OCI-LY7 (cell line): Measurements from ENCODE around the gene CBFB. TPM values are rescaled to one million over a fixed set of nuclear protein-coding genes. Genes with fewer than 3 reads are reported as not detected.

Experiments used
- BruUV-seq: library from RNA; stranded (reverse); fragments of 400-500 nt; replicated peaks from 2 replicates; lab custom pipeline; 2021; lab: Mats Ljungman, UMichigan
- CTCF ChIA-PET: fragments of 300-600 bp; sonication (Branson Sonifier 250); formaldehyde crosslinking; loops from one replicate; lab custom pipeline; 2022; ENCODE audit warnings: antibody characterized with exemption; ENCODE audit not compliant: unreplicated experiment; lab: Charles Lee
- POLR2A ChIA-PET: fragments of 300-600 bp; sonication (Branson Sonifier 250); formaldehyde crosslinking; loops from one replicate; lab custom pipeline; 2022; ENCODE audit warnings: antibody characterized with exemption; lab: Charles Lee
- DNase-seq: peaks from one replicate; pipeline ENCODE4 v3.0.0-alpha.2; 2015; ENCODE audit warnings: low spot score
- H2AFZ ChIP-seq: fragments of 200-600 bp; sonication (generic), shearing (Covaris generic); 2 replicates; pipeline ENCODE4 v1.6.1; 2014; ENCODE audit warnings: mild to moderate bottlenecking, antibody characterized with exemption, low read length, moderate library complexity
- H3K27ac ChIP-seq: fragments of 200-600 bp; sonication (generic); 2 replicates; pipeline ENCODE4 v1.5.1; 2014; ENCODE audit warnings: mixed run types, low read depth, mild to moderate bottlenecking, moderate library complexity, low read length, inconsistent platforms; ENCODE audit not compliant: poor library complexity, severe bottlenecking
- H3K36me3 ChIP-seq: fragments of 200-600 bp; sonication (generic); 2 replicates; pipeline ENCODE4 v1.6.1; 2014; ENCODE audit warnings: mild to moderate bottlenecking, antibody characterized with exemption, low read length, moderate library complexity, mixed read lengths; ENCODE audit not compliant: insufficient read depth
- H3K4me1 ChIP-seq: fragments of 200-600 bp; sonication (generic); 2 replicates; pipeline ENCODE4 v1.5.1; 2014; ENCODE audit warnings: mild to moderate bottlenecking, low read length; ENCODE audit not compliant: insufficient read depth, poor library complexity, severe bottlenecking
- H3K4me2 ChIP-seq: fragments of 200-600 bp; sonication (generic); 2 replicates; pipeline ENCODE4 v1.6.1; 2014; ENCODE audit warnings: mild to moderate bottlenecking, low read length
- H3K4me3 ChIP-seq: fragments of 200-600 bp; sonication (generic); 2 replicates; pipeline ENCODE4 v1.5.1; 2014; ENCODE audit warnings: mild to moderate bottlenecking, low read depth, low read length; ENCODE audit not compliant: poor library complexity, severe bottlenecking
- H3K79me2 ChIP-seq: fragments of 200-600 bp; sonication (generic); 2 replicates; pipeline ENCODE4 v1.6.1; 2016; ENCODE audit warnings: low read depth, mild to moderate bottlenecking, low read length, moderate library complexity, mixed read lengths; ENCODE audit not compliant: insufficient read depth
- H3K9me2 ChIP-seq: fragments of 200-600 bp; sonication (generic); 2 replicates; pipeline ENCODE4 v1.6.1; 2016; ENCODE audit warnings: mild to moderate bottlenecking, low read length, mixed read lengths; ENCODE audit not compliant: insufficient read depth
- H3K9me3 ChIP-seq: fragments of 200-600 bp; sonication (generic); 2 replicates; pipeline ENCODE4 v1.6.1; 2014; ENCODE audit warnings: mild to moderate bottlenecking, mixed run types, low read length, mixed read lengths
- H4K20me1 ChIP-seq: fragments of 200-600 bp; sonication (generic); 2 replicates; pipeline ENCODE4 v1.6.1; 2014; ENCODE audit warnings: mild to moderate bottlenecking, antibody characterized with exemption, low read length, moderate library complexity, mixed read lengths; ENCODE audit not compliant: insufficient read depth
- CTCF ChIP-seq: fragments of 200-600 bp; sonication (generic); conservative IDR thresholded peaks from 2 replicates; pipeline ENCODE4 v1.5.1; 2014; ENCODE audit warnings: mild to moderate bottlenecking, antibody characterized with exemption, low read length, moderate library complexity, mixed read lengths
- EZH2phosphoT487 ChIP-seq: fragments of 200-600 bp; sonication (generic); IDR thresholded peaks from 2 replicates; pipeline ENCODE4 v1.6.1; 2018; ENCODE audit warnings: low read depth, borderline replicate concordance, mild to moderate bottlenecking, mixed run types, antibody characterized with exemption, low read length, moderate library complexity, mixed read lengths
- intact Hi-C: fragments of 100-400 bp; cut with micrococcal nuclease; formaldehyde crosslinking; loops from one replicate; pipeline ENCODE4 v1.10.0; 2022; ENCODE audit not compliant: unreplicated experiment
- total RNA-seq, 2 experiments: library from RNA; depleted of rRNA in 1 of 2; stranded (reverse); fragments of >200 nt in 1 of 2; shearing (Covaris generic) in 1 of 2; gene quantifications; 2 replicates each; pipeline ENCODE4 v1.2.3, GENCODE V29; 2014 to 2022

CBFB gene
- total RNA-seq, 2 experiments from 2014 or later = 93.5 to 151 TPM

- peak overlapping the region; percentile 51; the same call in 1 of the 2 replicates for H2AFZ ChIP-seq
- no peaks in the 10 kb centered on the region for H3K36me3 ChIP-seq
- H4K20me1 ChIP-seq = no peaks in the 10 kb centered on the region
- BruUV-seq = no TSS peak
- H3K4me2 ChIP-seq = peak overlapping the region; percentile 61
- H3K4me3 ChIP-seq = peak overlapping the region; percentile 54
- no peaks in the 10 kb centered on the region for H3K9me3 ChIP-seq
- TF ChIP-seq EZH2phosphoT487 = no peak
- TF ChIP-seq CTCF = no peak
- H3K79me2 ChIP-seq = no peaks in the 10 kb centered on the region
- DNase-seq = no peak
- ChIA-PET CTCF (no interaction called here), POLR2A (interaction anchor here (0.5 to 0.6 kb wide), 2 partner anchors 64 to 210 kb away, joined by 3 to 4 read pairs; no protein-coding TSS in a partner anchor)
- no peak overlapping the region for H3K27ac ChIP-seq
- intact Hi-C loops = loop anchor here (10.0 kb wide), 1 partner anchor 171 kb away; the partner anchor contains the start of gene MATCAP1
- peaks cover 14% of the 10 kb centered on the region for H3K4me1 ChIP-seq
- H3K9me2 ChIP-seq = no peaks in the 10 kb centered on the region
These were observed 15.6 kb upstream of the CBFB start for GRCh38 chr16:67013233-67013822.

DNA sequence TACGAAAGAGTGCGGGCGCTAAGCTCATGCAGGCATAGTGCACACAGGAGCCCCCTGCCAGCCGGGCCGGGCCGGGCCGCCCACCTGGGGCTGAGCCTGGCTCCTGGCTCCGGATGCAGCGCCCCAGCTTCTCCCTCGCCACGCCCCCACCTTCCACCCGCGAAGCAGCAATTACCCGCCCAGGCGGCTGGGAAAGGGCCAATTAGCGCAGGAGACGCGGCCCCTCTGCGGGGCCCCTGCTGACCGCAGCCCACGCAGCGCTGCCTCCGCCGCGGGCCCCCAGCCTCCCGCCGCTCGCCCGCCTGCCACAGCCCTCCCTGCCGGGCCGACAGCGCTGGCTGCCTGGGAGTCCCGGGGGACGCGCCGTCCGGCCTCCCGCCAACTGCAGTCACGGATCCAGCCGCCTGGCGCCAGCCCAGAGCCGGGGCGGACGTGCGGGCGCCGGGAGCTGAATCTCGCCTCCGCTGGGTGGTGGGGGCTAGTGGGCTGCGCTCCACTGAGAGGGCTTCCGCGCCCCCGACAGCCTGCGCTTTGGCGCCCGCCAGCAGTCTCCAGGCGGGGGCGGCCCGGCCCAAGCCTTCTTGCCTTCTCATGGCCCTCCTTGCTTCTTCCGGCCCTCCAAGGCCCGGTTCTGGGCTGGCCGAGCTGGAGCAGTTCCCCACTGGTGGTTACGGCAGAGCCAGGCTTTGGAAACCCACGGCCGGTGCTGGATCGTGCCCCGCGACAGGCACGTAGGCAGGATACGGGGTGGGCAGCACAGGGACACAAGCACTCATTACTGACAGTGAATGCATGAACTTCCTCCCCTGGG lies 14.9 kb upstream of the CBFB start:
- Histone ChIP-seq H3K4me1 (peaks cover 14% of the 10 kb centered on the region), H3K9me3 (no peaks in the 10 kb centered on the region), H3K4me2 (peak overlapping the region; percentile 61), H3K36me3 (no peaks in the 10 kb centered on the region), H3K4me3 (peak overlapping the region; percentile 54), H3K79me2 (no peaks in the 10 kb centered on the region), H2AFZ (peak overlapping the region; percentile 51; the same call in 1 of the 2 replicates), H3K9me2 (no peaks in the 10 kb centered on the region), H3K27ac (no peak overlapping the region), H4K20me1 (no peaks in the 10 kb centered on the region)
- intact Hi-C loops = loop anchor here (10.0 kb wide), 1 partner anchor 171 kb away; the partner anchor contains the start of gene MATCAP1
- DNase-seq = peak; percentile 66
- ChIA-PET POLR2A (interaction anchor here (0.5 kb wide), 1 partner anchor 209 kb away, joined by 3 read pairs; no protein-coding TSS in a partner anchor), CTCF (no interaction called here)
- no TSS peak for BruUV-seq
- TF ChIP-seq EZH2phosphoT487 = no peak
- TF ChIP-seq CTCF = peak; percentile 35; the same call in 1 of the 2 replicates
